Glutamatergic neuron (in vitro differentiated cells): ENCODE measurements around the gene NAIP. TPM values are rescaled to one million over a fixed set of nuclear protein-coding genes. Genes with fewer than 3 reads are reported as not detected.
"Not testable (repeated sequence)": the region's sequence is repeated elsewhere in the genome, so short reads cannot be mapped to it uniquely, and the experiment has no call there.

Experiments used
- DNase-seq: peaks from one replicate; pipeline ENCODE4 v3.0.0; 2022
- H3K27ac Mint-ChIP-seq: one replicate; pipeline ENCODE4 v1.8.0; 2020; ENCODE audit warnings: mild to moderate bottlenecking, mixed read lengths, inconsistent platforms; ENCODE audit not compliant: unreplicated experiment
- H3K27me3 Mint-ChIP-seq: one replicate; pipeline ENCODE4 v1.8.0; 2020; ENCODE audit warnings: mild to moderate bottlenecking, moderate library complexity, mixed read lengths, inconsistent platforms; ENCODE audit not compliant: unreplicated experiment
- H3K36me3 Mint-ChIP-seq: one replicate; pipeline ENCODE4 v1.8.0; 2020; ENCODE audit warnings: mild to moderate bottlenecking, mixed read lengths, inconsistent platforms; ENCODE audit not compliant: unreplicated experiment
- H3K4me1 Mint-ChIP-seq: one replicate; pipeline ENCODE4 v1.8.0; 2020; ENCODE audit warnings: mild to moderate bottlenecking, low read depth, mixed read lengths, inconsistent platforms; ENCODE audit not compliant: unreplicated experiment
- H3K4me3 Mint-ChIP-seq: one replicate; pipeline ENCODE4 v1.8.0; 2020; ENCODE audit warnings: mild to moderate bottlenecking, mixed read lengths, inconsistent platforms; ENCODE audit not compliant: unreplicated experiment
- H3K9me3 Mint-ChIP-seq: one replicate; pipeline ENCODE4 v1.8.0; 2020; ENCODE audit warnings: mild to moderate bottlenecking, moderate library complexity, mixed read lengths, inconsistent platforms; ENCODE audit not compliant: unreplicated experiment
- total RNA-seq: library from RNA; stranded (reverse); fragmentation: NEBNext Ultra II Directional; extraction: Animal tissue kit (Norgen Biotek cat#: 25700); gene quantifications from one replicate; pipeline ENCODE4 v1.2.1, GENCODE V29; 2021; ENCODE audit not compliant: unreplicated experiment

The NAIP gene
- total RNA-seq, 1 donor from 2014 or later = 32.5 TPM

- not testable (repeated sequence) for H3K27ac Mint-ChIP-seq, H3K36me3 Mint-ChIP-seq, H3K4me3 Mint-ChIP-seq, DNase-seq, H3K9me3 Mint-ChIP-seq, H3K4me1 Mint-ChIP-seq, H3K27me3 Mint-ChIP-seq
These were observed 100.0 kb downstream of the NAIP start for GRCh38 chr5:70925211-70925562.

Other genes starting within 250 kb of the NAIP start
- 45.4 TPM for gene SERF1A, start 124.7 kb downstream of the NAIP start, total RNA-seq
- gene SMN1, start 100.3 kb downstream of the NAIP start, total RNA-seq = 31.9 TPM
- 32.7 TPM for gene GTF2H2, start 42.3 kb upstream of the NAIP start, total RNA-seq